H1 (cell line): Measurements from ENCODE around the gene KANTR. TPM values are rescaled to one million over a fixed set of nuclear protein-coding genes. Genes with fewer than 3 reads are reported as not detected.

Experiments used
- CTCF ChIA-PET: fragments of 300-600 bp; sonication (Branson Sonifier 250); formaldehyde crosslinking; loops from one replicate; lab custom pipeline; 2021; ENCODE audit not compliant: partially characterized antibody; lab: Charles Lee
- POLR2A ChIA-PET: fragments of 300-600 bp; sonication (Branson Sonifier 250); formaldehyde crosslinking; loops from one replicate; lab custom pipeline; 2021; ENCODE audit warnings: inconsistent platforms; ENCODE audit not compliant: partially characterized antibody; lab: Charles Lee
- DNase-seq, 2 experiments: peaks; one replicate each; pipeline versions ENCODE4 v3.0.0 to v3.0.0-alpha.2; 2010 to 2022; ENCODE audit warnings: low spot score in 2 of 2, low read depth in 1 of 2, mixed read lengths in 1 of 2
- FAIRE-seq: peaks from 2 replicates; lab custom pipeline; 2011; peaks lifted over from hg19 to GRCh38; lab: Jason Lieb, UNC
- H2AFZ ChIP-seq: 2 replicates; pipeline ENCODE4 v1.8.1; 2012; ENCODE audit warnings: low read length, inconsistent platforms
- H2AK5ac ChIP-seq: 2 replicates; pipeline ENCODE4 v1.6.1; 2013; ENCODE audit warnings: low read depth, low read length
- H2BK120ac ChIP-seq: replicated peaks from 2 replicates; pipeline ENCODE3; 2013; ENCODE audit warnings: low read depth, low read length, inconsistent platforms
- H2BK12ac ChIP-seq: 2 replicates; pipeline ENCODE4 v1.6.1; 2013; ENCODE audit warnings: low read depth, low read length
- H2BK15ac ChIP-seq: 2 replicates; pipeline ENCODE4 v1.6.1; 2013; ENCODE audit warnings: low read length
- H2BK20ac ChIP-seq: 2 replicates; pipeline ENCODE4 v1.6.1; 2013; ENCODE audit warnings: low read length
- H2BK5ac ChIP-seq: 2 replicates; pipeline ENCODE4 v1.6.1; 2013; ENCODE audit warnings: low read depth, low read length
- H3K14ac ChIP-seq: 2 replicates; pipeline ENCODE4 v1.6.1; 2013; ENCODE audit warnings: inconsistent platforms; ENCODE audit not compliant: insufficient read length
- H3K18ac ChIP-seq: 2 replicates; pipeline ENCODE4 v1.6.1; 2013; ENCODE audit warnings: low read length; ENCODE audit errors: extremely low read depth
- H3K23ac ChIP-seq: 2 replicates; pipeline ENCODE4 v1.6.1; 2013; ENCODE audit warnings: inconsistent platforms; ENCODE audit not compliant: insufficient read length
- H3K23me2 ChIP-seq: 2 replicates; pipeline ENCODE4 v1.6.1; 2013; ENCODE audit warnings: low read depth, low read length
- H3K27ac ChIP-seq: 2 replicates; pipeline ENCODE4 v1.6.1; 2011; ENCODE audit warnings: low read depth, low read length, inconsistent platforms
- H3K27me3 ChIP-seq, 4 experiments: replicated peaks in 1 of 4; 1 replicate in 1 of 4; 2 replicates in 3 of 4; pipeline versions ENCODE4 v1.6.1 to v1.8.1; 2011 to 2013; ENCODE audit warnings: low read length in 3 of 4, mild to moderate bottlenecking in 3 of 4, inconsistent platforms in 2 of 4, mixed read lengths in 2 of 4, moderate library complexity in 1 of 4; ENCODE audit not compliant: control insufficient read depth in 3 of 4, insufficient read depth in 3 of 4; ENCODE audit errors: extremely low read depth in 1 of 4
- H3K36me3 ChIP-seq, 4 experiments: 2 replicates each; pipeline versions ENCODE4 v1.6.1 to v1.8.1; 2011 to 2013; ENCODE audit warnings: mild to moderate bottlenecking in 4 of 4, low read length in 3 of 4, moderate library complexity in 2 of 4, control low read depth in 1 of 4, inconsistent platforms in 1 of 4; ENCODE audit not compliant: insufficient read depth in 4 of 4, control insufficient read depth in 2 of 4
- H3K4ac ChIP-seq: replicated peaks from 2 replicates; pipeline ENCODE3; 2013; ENCODE audit warnings: low read length, low read depth, mixed read lengths, inconsistent platforms; ENCODE audit not compliant: insufficient read length
- H3K4me1 ChIP-seq, 4 experiments: replicated peaks in 1 of 4; 1 replicate in 1 of 4; 2 replicates in 3 of 4; pipeline versions ENCODE4 v1.6.1 to v1.8.1; 2011 to 2013; ENCODE audit warnings: low read length in 3 of 4, inconsistent platforms in 2 of 4, mixed read lengths in 1 of 4; ENCODE audit not compliant: insufficient read depth in 4 of 4, control insufficient read depth in 3 of 4
- H3K4me2 ChIP-seq, 2 experiments: 2 replicates each; pipeline versions ENCODE4 v1.6.1 to v1.8.1; 2011 to 2013; ENCODE audit warnings: low read depth in 2 of 2, low read length in 2 of 2, control low read depth in 1 of 2, inconsistent platforms in 1 of 2, mild to moderate bottlenecking in 1 of 2; ENCODE audit not compliant: insufficient read depth in 1 of 2
- H3K4me3 ChIP-seq, 4 experiments: fragments of 200-600, 300-600 bp in 1 of 4; sonication (generic), shearing (Covaris generic), sonication (Bioruptor Twin) in 1 of 4; 2 replicates each; pipeline versions ENCODE4 v1.5.1 to v1.8.1; 2011 to 2016; ENCODE audit warnings: low read length in 4 of 4, low read depth in 3 of 4, control low read depth in 2 of 4, inconsistent platforms in 2 of 4, mild to moderate bottlenecking in 2 of 4, mixed read lengths in 1 of 4, moderate library complexity in 1 of 4; ENCODE audit not compliant: insufficient read depth in 2 of 4; ENCODE audit errors: extremely low read depth in 1 of 4
- H3K56ac ChIP-seq: replicated peaks from 2 replicates; pipeline ENCODE3; 2013; ENCODE audit warnings: low read depth, mild to moderate bottlenecking, mixed read lengths, low read length, inconsistent platforms; ENCODE audit not compliant: insufficient read length
- H3K79me1 ChIP-seq: 2 replicates; pipeline ENCODE4 v1.6.1; 2013; ENCODE audit warnings: low read depth, low read length, control low read depth
- H3K79me2 ChIP-seq, 2 experiments: 2 replicates each; pipeline versions ENCODE4 v1.6.1 to v1.8.1; 2012 to 2013; ENCODE audit warnings: low read length in 2 of 2, mild to moderate bottlenecking in 2 of 2, inconsistent platforms in 1 of 2; ENCODE audit not compliant: insufficient read depth in 2 of 2, control insufficient read depth in 1 of 2
- H3K9ac ChIP-seq, 4 experiments: replicated peaks in 1 of 4; 1 replicate in 1 of 4; 2 replicates in 3 of 4; pipeline versions ENCODE4 v1.6.1 to v1.8.1; 2011 to 2013; ENCODE audit warnings: low read depth in 3 of 4, low read length in 3 of 4, control low read depth in 2 of 4, mild to moderate bottlenecking in 2 of 4, moderate library complexity in 2 of 4, inconsistent platforms in 1 of 4; ENCODE audit errors: extremely low read depth in 1 of 4
- H3K9me3 ChIP-seq, 2 experiments: 2 replicates each; pipeline versions ENCODE4 v1.6.1 to v1.8.1; 2012 to 2013; ENCODE audit warnings: mild to moderate bottlenecking in 2 of 2, moderate library complexity in 2 of 2, control low read depth in 1 of 2, inconsistent platforms in 1 of 2, low read depth in 1 of 2, low read length in 1 of 2, mixed read lengths in 1 of 2; ENCODE audit not compliant: insufficient read depth in 2 of 2
- H4K20me1 ChIP-seq, 2 experiments: replicated peaks in 1 of 2; 2 replicates each; pipeline versions ENCODE3 to v1.8.1; 2011 to 2013; ENCODE audit warnings: inconsistent platforms in 2 of 2, low read length in 2 of 2, mild to moderate bottlenecking in 1 of 2; ENCODE audit not compliant: insufficient read depth in 2 of 2, control insufficient read depth in 1 of 2
- H4K5ac ChIP-seq: 2 replicates; pipeline ENCODE4 v1.6.1; 2013; ENCODE audit warnings: low read length, low read depth, mixed read lengths, inconsistent platforms; ENCODE audit not compliant: insufficient read length
- H4K8ac ChIP-seq: 2 replicates; pipeline ENCODE4 v1.8.0; 2013; ENCODE audit warnings: mild to moderate bottlenecking, moderate library complexity, low read length, inconsistent platforms; ENCODE audit not compliant: insufficient read depth; ENCODE audit errors: extremely low read depth
- H4K91ac ChIP-seq: replicated peaks from 2 replicates; pipeline ENCODE3; 2013; ENCODE audit warnings: low read length, mixed read lengths, inconsistent platforms; ENCODE audit not compliant: insufficient read length
- BCL11A ChIP-seq, 2 experiments: IDR thresholded peaks; one replicate each; pipeline ENCODE4 v1.6.1; 2011; ENCODE audit warnings: low read depth in 2 of 2, low read length in 2 of 2, mild to moderate bottlenecking in 2 of 2
- CREB1 ChIP-seq: IDR thresholded peaks from 2 replicates; pipeline ENCODE4 v1.6.1; 2012; ENCODE audit warnings: inconsistent platforms
- FOSL1 ChIP-seq: IDR thresholded peaks from 2 replicates; pipeline ENCODE4 v1.6.1; 2011; ENCODE audit warnings: mild to moderate bottlenecking, low read depth, low read length, moderate library complexity; ENCODE audit not compliant: insufficient read depth
- GABPA ChIP-seq: IDR thresholded peaks from 2 replicates; pipeline ENCODE4 v1.6.1; 2011; ENCODE audit warnings: mild to moderate bottlenecking, low read length, moderate library complexity, borderline replicate concordance; ENCODE audit not compliant: insufficient read depth
- JUND ChIP-seq: IDR thresholded peaks from 2 replicates; pipeline ENCODE4 v1.6.1; 2011; ENCODE audit warnings: mild to moderate bottlenecking, improper control_type of control experiment, low read length
- NRF1 ChIP-seq: IDR thresholded peaks from 2 replicates; pipeline ENCODE4 v1.6.1; 2011; ENCODE audit warnings: mild to moderate bottlenecking, low read depth, low read length, improper control_type of control experiment
- RAD21 ChIP-seq, 2 experiments: IDR thresholded peaks in 1 of 2; conservative IDR thresholded peaks in 1 of 2; 2 replicates each; pipeline ENCODE4 v1.6.1; 2011; ENCODE audit warnings: low read depth in 2 of 2, low read length in 2 of 2, improper control_type of control experiment in 1 of 2, inconsistent platforms in 1 of 2, mild to moderate bottlenecking in 1 of 2, moderate library complexity in 1 of 2
- RNF2 ChIP-seq: fragments of 200-900, 300-1000 bp; sonication (generic); IDR thresholded peaks from 2 replicates; pipeline ENCODE4 v1.7.1; 2016; ENCODE audit warnings: borderline replicate concordance, low read depth, mild to moderate bottlenecking, antibody characterized with exemption, low read length; ENCODE audit not compliant: poor library complexity, severe bottlenecking; ENCODE audit errors: missing control alignments
- SP4 ChIP-seq: IDR thresholded peaks from 2 replicates; pipeline ENCODE4 v1.6.1; 2012; ENCODE audit warnings: low read length, inconsistent platforms
- SRF ChIP-seq: IDR thresholded peaks from 2 replicates; pipeline ENCODE4 v1.6.1; 2011; ENCODE audit warnings: mild to moderate bottlenecking, low read depth, low read length, moderate library complexity
- TBP ChIP-seq: IDR thresholded peaks from 2 replicates; pipeline ENCODE4 v1.6.1; 2011; ENCODE audit warnings: low read depth, low read length, improper control_type of control experiment
- ZNF274 ChIP-seq: IDR thresholded peaks from 2 replicates; pipeline ENCODE4 v1.7.0; 2012; ENCODE audit warnings: low read length, borderline replicate concordance; ENCODE audit errors: extremely low read depth
- WGBS, 2 experiments: shearing (Covaris generic) in 1 of 2; methylation state at CpG; one replicate each; pipeline versions ENCODE4 v1.1.6 to v1.1.7; 2013 to 2015; ENCODE audit warnings: low lambda C conversion rate in 2 of 2, mixed read lengths in 2 of 2, inconsistent platforms in 1 of 2, low coverage in 1 of 2, missing lambda C conversion rate in 1 of 2; ENCODE audit not compliant: insufficient replicate concordance in 2 of 2, insufficient coverage in 1 of 2, insufficient read length in 1 of 2; ENCODE audit errors: extremely low coverage in 1 of 2, missing lambda C conversion rate in 1 of 2; 5-methylcytosine and 5-hydroxymethylcytosine counted together
- polyA plus RNA-seq, 7 experiments: library from polyadenylated mRNA; depleted of rRNA in 3 of 7; stranded (reverse) in 5 of 7; unstranded in 2 of 7; fragments of >200 nt in 5 of 7; fragments of 200-250 nt in 2 of 7; gene quantifications; 1 replicate in 5 of 7; 2 replicates in 1 of 7; 4 replicates in 1 of 7; pipeline versions ENCODE4 v1.2.1 to v1.2.3, GENCODE V29; 2011 to 2013; ENCODE audit warnings: missing spikeins in 2 of 7, mixed read lengths in 2 of 7
- total RNA-seq: library from RNA; stranded (reverse); fragmentation: NEBNext Ultra II Directional; extraction: Animal tissue kit (Norgen Biotek cat#: 25700); gene quantifications from 2 replicates; pipeline ENCODE4 v1.2.1, GENCODE V29; 2021
- TF ChIP-seq, protein P1 (sequence below): IDR thresholded peaks from 2 replicates; pipeline ENCODE4 v1.6.1; 2011; ENCODE audit warnings: low read length, improper control_type of control experiment

Gene KANTR
- total and polyA plus RNA-seq, 2 of the 8 experiments (the other 6 are each of a cell fraction or from before 2014, with no cell fraction given): 7.7 to 9.5 TPM

DNA sequence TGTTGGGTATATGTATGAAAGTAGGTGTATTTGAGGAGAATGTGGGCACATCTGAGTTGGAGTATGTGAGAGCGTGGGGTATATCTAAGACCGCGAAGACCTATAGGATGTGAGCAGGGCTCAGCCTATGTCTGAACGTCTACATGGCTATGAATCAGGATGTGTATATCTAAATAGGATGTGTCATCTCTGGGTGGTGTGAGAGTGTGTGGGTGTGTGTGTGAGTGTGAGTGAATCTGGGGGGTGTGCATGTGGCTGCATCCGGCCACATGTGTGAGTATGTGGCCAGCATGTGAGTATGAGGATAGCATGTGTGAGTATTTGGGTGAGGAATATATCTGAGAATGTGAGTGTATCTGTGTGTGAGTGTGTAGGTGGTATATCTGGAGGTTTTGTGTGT, 37.6 kb upstream of the KANTR start:
- ChIA-PET POLR2A (no interaction called here), CTCF (no interaction called here)
- Histone ChIP-seq H2BK20ac (no peak overlapping the region), H3K4ac (no peak overlapping the region), H2AK5ac (no peak overlapping the region), H2BK5ac (no peak overlapping the region), H3K23ac (no peak overlapping the region), H2BK15ac (no peak overlapping the region), H4K20me1 (peaks cover 0 to 4% of the 10 kb centered on the region in 2 experiments), H3K56ac (no peak overlapping the region), H3K9me3 (no peaks in the 10 kb centered on the region), H3K4me1 (no peaks in the 10 kb centered on the region), H2AFZ (no peak overlapping the region), H4K91ac (no peak overlapping the region), H3K79me1 (peaks cover 3% of the 10 kb centered on the region; the same call in 1 of the 2 replicates), H3K4me3 (no peak overlapping the region), H2BK120ac (no peak overlapping the region), H3K27ac (no peak overlapping the region), H3K79me2 (peaks cover 0 to 21% of the 10 kb centered on the region in 2 experiments; a peak in 3 of 4 replicates), H3K14ac (no peak overlapping the region), H3K36me3 (no peaks in the 10 kb centered on the region), H4K8ac (no peak overlapping the region), H3K4me2 (no peak overlapping the region), H3K23me2 (peaks cover 11% of the 10 kb centered on the region; the same call in 1 of the 2 replicates), H3K27me3 (no peaks in the 10 kb centered on the region), H3K18ac (no peak overlapping the region), H3K9ac (no peak overlapping the region), H4K5ac (no peak overlapping the region), H2BK12ac (no peak overlapping the region)
- no peak for DNase-seq
- WGBS, 2 experiments: 96% methylated on average over 5 of the region's 5 CpGs; no CpG with 5 or more reads in 1 of the 2 experiments
- no peak for FAIRE-seq
- TF ChIP-seq CREB1 (no peak), TBP (no peak), BCL11A (IDR thresholded peaks at IDR 0.05; ENCODE audit: low read depth in 2 of 2, low read length in 2 of 2) (no peak), GABPA (no peak), JUND (no peak), RNF2 (no peak), NRF1 (no peak), ZNF274 (no peak), SRF (no peak), RAD21 (IDR thresholded peaks at IDR 0.05 in 1 of 2, conservative IDR thresholded peaks at IDR 0.05 in 1 of 2; ENCODE audit: low read depth in 2 of 2, low read length in 2 of 2) (no peak), SP4 (no peak), FOSL1 (no peak)
- TF ChIP-seq, protein P1, sequence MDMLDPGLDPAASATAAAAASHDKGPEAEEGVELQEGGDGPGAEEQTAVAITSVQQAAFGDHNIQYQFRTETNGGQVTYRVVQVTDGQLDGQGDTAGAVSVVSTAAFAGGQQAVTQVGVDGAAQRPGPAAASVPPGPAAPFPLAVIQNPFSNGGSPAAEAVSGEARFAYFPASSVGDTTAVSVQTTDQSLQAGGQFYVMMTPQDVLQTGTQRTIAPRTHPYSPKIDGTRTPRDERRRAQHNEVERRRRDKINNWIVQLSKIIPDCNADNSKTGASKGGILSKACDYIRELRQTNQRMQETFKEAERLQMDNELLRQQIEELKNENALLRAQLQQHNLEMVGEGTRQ: no peak
